ENCODE results near the gene HPGDS.

HPGDS gene

DNA sequence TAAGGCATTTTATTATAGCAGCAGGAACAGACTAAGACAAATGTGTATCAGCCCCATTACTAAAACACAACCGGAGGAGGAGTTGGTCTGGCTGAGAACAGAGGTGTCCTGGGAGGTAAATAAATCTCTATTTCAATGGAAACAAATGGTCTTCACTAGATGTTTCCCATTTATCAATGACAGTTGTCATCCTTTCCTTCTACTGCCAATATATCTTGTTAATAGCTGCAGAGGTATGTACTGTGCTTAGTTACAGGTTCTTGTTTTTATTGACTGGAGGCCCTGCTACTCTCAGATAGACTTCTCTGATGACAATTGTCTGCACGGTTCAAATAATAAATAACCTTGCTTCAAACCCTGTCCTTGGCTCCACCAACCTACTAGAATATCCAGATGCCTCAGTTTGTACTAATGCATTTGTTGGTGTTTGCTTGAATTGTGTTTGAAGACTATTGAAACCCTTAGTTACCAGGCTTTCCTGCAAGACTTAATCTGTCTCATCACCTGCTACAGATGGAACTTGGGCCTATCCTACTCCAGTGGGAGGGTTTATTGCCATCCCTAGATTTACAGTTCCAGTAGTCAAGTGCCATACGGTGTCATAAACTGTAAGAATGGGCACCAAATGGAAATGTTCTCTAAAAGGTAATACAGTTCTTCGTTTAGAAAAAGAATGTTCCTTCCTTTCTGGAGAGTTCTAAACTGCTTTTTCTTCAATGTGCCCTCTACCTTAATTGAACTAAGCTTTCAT, 29.8 kb upstream of the HPGDS start:
- DNase-seq (ENCODE audit: insufficient read length, low spot score): no peak
- no peak for TF ChIP-seq PAX5 (IDR thresholded peaks at IDR 0.05; ENCODE audit: insufficient read depth, low read length, severe bottlenecking)
- FAIRE-seq: no peak

- DNase-seq (ENCODE audit: insufficient read length, low spot score) (no peak), FAIRE-seq (no peak)
- TF ChIP-seq SPI1 (IDR thresholded peaks at IDR 0.05; ENCODE audit: low read depth, low read length) (no peak), POLR2A (IDR thresholded peaks at IDR 0.05; ENCODE audit: low read depth, low read length) (no peak), TAF1 (IDR thresholded peaks at IDR 0.05; ENCODE audit: low read depth, low read length) (no peak), POU2F2 (IDR thresholded peaks at IDR 0.05; ENCODE audit: low read depth, low read length) (no peak), POLR2AphosphoS5 (IDR thresholded peaks at IDR 0.05; ENCODE audit: low read depth, low read length) (no peak), PAX5 (IDR thresholded peaks at IDR 0.05; ENCODE audit: insufficient read depth, low read length, severe bottlenecking) (no peak)
Measured at GRCh38 chr4:94371290-94371689, 28.7 kb upstream of the HPGDS start.

- FAIRE-seq (no peak), DNase-seq (ENCODE audit: insufficient read length, low spot score) (no peak)
- TF ChIP-seq POLR2AphosphoS5 (IDR thresholded peaks at IDR 0.05; ENCODE audit: low read depth, low read length) (no peak), PAX5 (IDR thresholded peaks at IDR 0.05; ENCODE audit: insufficient read depth, low read length, severe bottlenecking) (no peak), TAF1 (IDR thresholded peaks at IDR 0.05; ENCODE audit: low read depth, low read length) (no peak), POLR2A (IDR thresholded peaks at IDR 0.05; ENCODE audit: low read depth, low read length) (no peak), SPI1 (IDR thresholded peaks at IDR 0.05; ENCODE audit: low read depth, low read length) (no peak), POU2F2 (IDR thresholded peaks at IDR 0.05; ENCODE audit: low read depth, low read length) (no peak)
Measured at GRCh38 chr4:94370533-94371254, 28.1 kb upstream of the HPGDS start.

DNA sequence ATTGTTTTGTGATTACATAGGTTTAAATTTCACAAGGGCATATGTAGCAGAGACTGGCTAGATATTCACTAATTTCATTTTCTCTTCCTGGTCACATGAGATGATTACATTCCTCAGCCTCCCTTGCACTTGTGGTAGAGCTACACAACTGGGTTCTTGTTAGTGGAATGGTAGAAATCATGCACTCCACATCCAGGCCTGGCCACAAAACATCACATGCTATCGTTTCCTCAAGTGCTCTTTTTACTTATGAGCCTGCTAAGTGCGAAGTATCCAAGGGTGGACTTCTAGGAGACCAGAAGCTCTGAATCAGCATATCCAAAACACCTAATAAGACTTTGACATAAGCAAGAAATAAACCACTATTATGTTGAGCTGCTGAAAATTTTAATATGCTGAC, 26.4 kb upstream of the HPGDS start:
- TF ChIP-seq SPI1 (IDR thresholded peaks at IDR 0.05; ENCODE audit: low read depth, low read length) (no peak), TAF1 (IDR thresholded peaks at IDR 0.05; ENCODE audit: low read depth, low read length) (no peak), POLR2AphosphoS5 (IDR thresholded peaks at IDR 0.05; ENCODE audit: low read depth, low read length) (no peak)
- DNase-seq (ENCODE audit: insufficient read length, low spot score): no peak
- FAIRE-seq: no peak

DNA sequence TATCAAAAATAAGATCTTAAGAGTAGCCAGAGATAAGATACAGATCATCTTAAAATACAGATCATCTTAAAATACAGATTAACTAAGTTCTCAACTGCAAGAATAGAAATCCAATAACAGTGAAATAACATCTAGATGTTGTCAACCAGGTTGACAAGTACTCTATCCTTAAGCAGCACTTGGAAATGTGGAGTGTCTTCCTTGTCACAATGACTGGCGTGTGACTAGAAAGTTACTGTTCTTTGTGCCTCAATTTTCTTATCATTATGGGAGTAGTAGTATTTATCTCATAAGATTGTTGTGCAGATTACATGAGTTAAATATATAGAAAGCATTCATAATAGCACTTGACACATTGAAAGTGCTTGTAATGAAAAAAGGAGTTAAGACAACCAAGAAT, 25.8 kb upstream of the HPGDS start:
- FAIRE-seq (no peak), DNase-seq (ENCODE audit: insufficient read length, low spot score) (no peak)
- no peak for TF ChIP-seq TAF1 (IDR thresholded peaks at IDR 0.05; ENCODE audit: low read depth, low read length)

GRCh38 chr4:94365304-94365703, 22.7 kb upstream of the HPGDS start:
- DNase-seq (ENCODE audit: insufficient read length, low spot score) (no peak), FAIRE-seq (no peak)
- no peak for TF ChIP-seq SPI1 (IDR thresholded peaks at IDR 0.05; ENCODE audit: low read depth, low read length)
- no peak for TF ChIP-seq TAF1 (IDR thresholded peaks at IDR 0.05; ENCODE audit: low read depth, low read length)
- TF ChIP-seq PAX5 (IDR thresholded peaks at IDR 0.05; ENCODE audit: insufficient read depth, low read length, severe bottlenecking): no peak
- TF ChIP-seq POLR2AphosphoS5 (IDR thresholded peaks at IDR 0.05; ENCODE audit: low read depth, low read length): no peak
- TF ChIP-seq POLR2A (IDR thresholded peaks at IDR 0.05; ENCODE audit: low read depth, low read length): no peak
- TF ChIP-seq POU2F2 (IDR thresholded peaks at IDR 0.05; ENCODE audit: low read depth, low read length): no peak

- no peak for DNase-seq (ENCODE audit: insufficient read length, low spot score)
- no peak for FAIRE-seq
- no peak for TF ChIP-seq POU2F2 (IDR thresholded peaks at IDR 0.05; ENCODE audit: low read depth, low read length)
- no peak for TF ChIP-seq POLR2A (IDR thresholded peaks at IDR 0.05; ENCODE audit: low read depth, low read length)
- TF ChIP-seq PAX5 (IDR thresholded peaks at IDR 0.05; ENCODE audit: insufficient read depth, low read length, severe bottlenecking): no peak
- TF ChIP-seq TAF1 (IDR thresholded peaks at IDR 0.05; ENCODE audit: low read depth, low read length): no peak
- no peak for TF ChIP-seq SPI1 (IDR thresholded peaks at IDR 0.05; ENCODE audit: low read depth, low read length)
- no peak for TF ChIP-seq POLR2AphosphoS5 (IDR thresholded peaks at IDR 0.05; ENCODE audit: low read depth, low read length)
Measured at GRCh38 chr4:94364527-94364926, 21.9 kb upstream of the HPGDS start.

DNA sequence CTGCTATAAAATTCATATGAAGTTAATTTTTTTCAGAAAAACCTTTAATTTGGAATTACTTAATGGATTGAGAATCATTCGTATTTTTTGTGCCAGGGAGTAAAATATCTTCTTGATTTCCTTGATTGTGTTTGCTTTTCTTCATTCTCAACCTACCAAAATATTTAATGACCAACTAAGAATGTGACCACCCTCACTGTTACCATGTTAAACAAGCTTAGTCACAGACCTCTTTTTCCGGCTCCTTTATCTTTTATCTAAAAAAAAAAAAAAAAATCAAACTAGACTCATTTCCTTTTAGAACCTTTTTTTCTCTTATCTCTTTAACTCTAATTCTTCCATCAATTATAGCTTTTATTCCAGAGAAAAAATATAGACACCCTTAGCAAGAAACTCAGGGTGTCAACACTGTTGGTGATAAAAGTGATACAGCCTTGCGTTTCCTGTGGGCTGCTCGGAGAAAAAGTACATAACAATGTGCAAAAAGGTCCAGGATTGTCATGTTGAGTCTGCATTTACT, 20.6 kb upstream of the HPGDS start:
- no peak for DNase-seq (ENCODE audit: insufficient read length, low spot score)
- no peak for FAIRE-seq
- no peak for TF ChIP-seq SPI1 (IDR thresholded peaks at IDR 0.05; ENCODE audit: low read depth, low read length)

DNA sequence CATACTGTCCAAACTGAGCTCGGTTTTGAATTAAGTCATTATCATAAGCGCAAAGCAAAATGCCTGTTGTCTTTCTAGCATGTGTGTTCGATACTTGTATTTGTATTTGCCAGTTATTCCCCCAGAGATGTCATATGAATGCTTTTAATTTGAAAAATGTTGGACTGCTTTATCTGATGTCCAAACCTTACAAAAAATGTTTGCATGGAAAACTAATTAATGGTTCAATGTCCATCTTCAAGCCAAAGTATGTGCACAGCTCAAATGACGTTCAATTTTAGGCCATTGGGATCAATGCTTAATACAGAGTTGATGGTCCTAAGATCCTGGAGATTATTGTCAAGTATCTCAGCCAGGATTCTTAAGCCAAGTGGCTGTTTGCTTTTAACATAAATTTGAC, 17.2 kb upstream of the HPGDS start:
- no peak for TF ChIP-seq TAF1 (IDR thresholded peaks at IDR 0.05; ENCODE audit: low read depth, low read length)
- no peak for TF ChIP-seq PAX5 (IDR thresholded peaks at IDR 0.05; ENCODE audit: insufficient read depth, low read length, severe bottlenecking)
- TF ChIP-seq POLR2A (IDR thresholded peaks at IDR 0.05; ENCODE audit: low read depth, low read length): no peak
- TF ChIP-seq POU2F2 (IDR thresholded peaks at IDR 0.05; ENCODE audit: low read depth, low read length): no peak
- no peak for TF ChIP-seq SPI1 (IDR thresholded peaks at IDR 0.05; ENCODE audit: low read depth, low read length)
- TF ChIP-seq POLR2AphosphoS5 (IDR thresholded peaks at IDR 0.05; ENCODE audit: low read depth, low read length): no peak
- DNase-seq (ENCODE audit: insufficient read length, low spot score) (no peak), FAIRE-seq (no peak)

DNA sequence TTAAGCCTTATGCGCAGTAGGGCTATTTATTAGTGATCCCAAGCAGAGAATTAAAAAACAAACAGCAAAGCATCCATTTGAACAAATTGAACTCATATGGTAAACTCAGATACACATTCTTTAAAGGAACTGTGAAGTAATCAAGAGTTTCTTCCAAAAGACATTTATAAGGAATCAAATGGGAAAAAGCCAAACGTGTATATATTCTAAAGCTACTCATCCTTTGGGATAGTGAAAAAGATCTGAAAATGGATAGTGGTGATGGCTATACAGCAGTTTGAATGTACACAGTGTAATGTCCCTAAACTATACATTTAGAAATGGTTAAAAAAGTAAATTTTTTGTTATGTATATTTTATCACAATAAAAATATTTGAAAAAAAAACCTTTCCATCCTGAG, 16.6 kb upstream of the HPGDS start:
- DNase-seq (ENCODE audit: insufficient read length, low spot score) (no peak), FAIRE-seq (no peak)
- TF ChIP-seq POLR2AphosphoS5 (IDR thresholded peaks at IDR 0.05; ENCODE audit: low read depth, low read length) (no peak), PAX5 (IDR thresholded peaks at IDR 0.05; ENCODE audit: insufficient read depth, low read length, severe bottlenecking) (no peak), POLR2A (IDR thresholded peaks at IDR 0.05; ENCODE audit: low read depth, low read length) (no peak), POU2F2 (IDR thresholded peaks at IDR 0.05; ENCODE audit: low read depth, low read length) (no peak), SPI1 (IDR thresholded peaks at IDR 0.05; ENCODE audit: low read depth, low read length) (no peak), TAF1 (IDR thresholded peaks at IDR 0.05; ENCODE audit: low read depth, low read length) (no peak)
